Fibroblast of the aortic adventitia (primary cell): Measurements from ENCODE around the gene UBE3C. TPM values are rescaled to one million over a fixed set of nuclear protein-coding genes. Genes with fewer than 3 reads are reported as not detected.

Experiments
- DNase-seq: peaks from one replicate; pipeline ENCODE4 v3.0.0-alpha.2; 2010; ENCODE audit warnings: low read depth
- H3K4me3 ChIP-seq: 2 replicates; pipeline ENCODE4 v1.5.1; 2011; ENCODE audit warnings: low read depth, mild to moderate bottlenecking, control low read depth, low read length, moderate library complexity
- total RNA-seq: library from RNA; depleted of rRNA; stranded (reverse); fragments of >200 nt; gene quantifications from 2 replicates; pipeline ENCODE4 v1.2.3, GENCODE V29; 2012; ENCODE audit warnings: low replicate concordance
- TF ChIP-seq, protein P1 (sequence below): IDR thresholded peaks from 2 replicates; pipeline ENCODE4 v1.5.1; 2011; ENCODE audit warnings: mild to moderate bottlenecking, low read length, control low read depth, inconsistent platforms; ENCODE audit not compliant: insufficient read depth

Gene UBE3C
- total RNA-seq, 1 donor = 81.3 TPM

DNA sequence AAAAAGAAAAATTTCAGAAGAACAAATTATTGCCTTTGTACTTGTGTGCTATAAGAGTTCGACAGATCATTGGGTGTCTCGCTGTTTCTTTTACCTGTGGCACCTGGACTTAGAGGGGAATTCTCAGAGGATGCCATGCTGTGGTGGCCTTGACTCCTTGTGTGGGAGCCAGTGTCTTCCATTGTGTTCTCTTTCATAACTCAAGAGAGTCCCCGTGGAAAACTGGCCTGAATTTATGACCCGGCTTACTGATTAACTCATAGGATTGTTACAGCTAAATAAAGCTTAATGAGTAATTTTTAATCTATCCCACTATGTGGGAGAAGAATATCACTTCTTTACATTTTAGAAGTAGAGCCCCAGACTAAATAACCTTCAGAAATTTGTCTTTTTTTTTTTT, 54.5 kb downstream of the UBE3C start:
- TF ChIP-seq, protein P1, sequence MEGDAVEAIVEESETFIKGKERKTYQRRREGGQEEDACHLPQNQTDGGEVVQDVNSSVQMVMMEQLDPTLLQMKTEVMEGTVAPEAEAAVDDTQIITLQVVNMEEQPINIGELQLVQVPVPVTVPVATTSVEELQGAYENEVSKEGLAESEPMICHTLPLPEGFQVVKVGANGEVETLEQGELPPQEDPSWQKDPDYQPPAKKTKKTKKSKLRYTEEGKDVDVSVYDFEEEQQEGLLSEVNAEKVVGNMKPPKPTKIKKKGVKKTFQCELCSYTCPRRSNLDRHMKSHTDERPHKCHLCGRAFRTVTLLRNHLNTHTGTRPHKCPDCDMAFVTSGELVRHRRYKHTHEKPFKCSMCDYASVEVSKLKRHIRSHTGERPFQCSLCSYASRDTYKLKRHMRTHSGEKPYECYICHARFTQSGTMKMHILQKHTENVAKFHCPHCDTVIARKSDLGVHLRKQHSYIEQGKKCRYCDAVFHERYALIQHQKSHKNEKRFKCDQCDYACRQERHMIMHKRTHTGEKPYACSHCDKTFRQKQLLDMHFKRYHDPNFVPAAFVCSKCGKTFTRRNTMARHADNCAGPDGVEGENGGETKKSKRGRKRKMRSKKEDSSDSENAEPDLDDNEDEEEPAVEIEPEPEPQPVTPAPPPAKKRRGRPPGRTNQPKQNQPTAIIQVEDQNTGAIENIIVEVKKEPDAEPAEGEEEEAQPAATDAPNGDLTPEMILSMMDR = no peak
- DNase-seq = no peak
- H3K4me3 ChIP-seq = no peak overlapping the region

DNA sequence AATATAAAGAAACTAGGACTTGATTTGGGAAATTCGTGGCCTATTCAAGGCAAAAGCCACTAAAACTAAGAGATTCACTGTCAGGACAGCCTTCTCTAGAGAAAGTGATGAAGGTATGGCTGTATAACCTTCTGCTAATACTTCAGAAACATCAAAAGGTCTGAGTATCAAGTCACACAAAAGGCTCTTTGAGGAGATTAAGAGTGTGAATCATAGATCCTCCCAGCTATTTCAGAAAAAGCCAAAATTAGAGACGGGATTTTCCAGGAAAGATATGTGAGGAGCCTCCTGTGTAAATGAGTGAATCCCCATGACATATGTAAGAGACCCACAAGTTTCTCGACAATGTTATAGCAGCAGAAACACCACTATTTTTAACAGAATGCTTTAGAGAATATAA, 56.2 kb downstream of the UBE3C start:
- no peak overlapping the region for H3K4me3 ChIP-seq
- DNase-seq = no peak
- TF ChIP-seq, protein P1 = no peak

DNA sequence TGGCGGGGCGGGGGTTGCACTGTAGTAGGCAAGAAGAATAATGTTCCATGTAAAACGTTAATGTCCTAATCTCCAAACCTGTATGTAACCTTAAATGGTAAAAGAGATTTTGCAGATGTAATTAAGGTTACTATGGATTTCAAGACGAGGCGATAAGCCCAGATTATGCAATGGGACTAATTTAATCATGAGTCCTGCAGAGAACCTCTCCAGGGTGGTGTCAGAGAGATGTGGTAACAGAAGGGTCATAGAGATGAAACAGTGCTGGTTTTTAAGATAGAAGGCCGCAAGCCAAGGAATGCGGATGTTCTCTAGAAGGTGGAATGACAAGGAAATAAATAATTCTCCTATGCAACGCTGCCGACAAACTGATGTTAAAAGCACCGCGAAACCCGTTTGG, 57.1 kb downstream of the UBE3C start:
- no peak for DNase-seq
- H3K4me3 ChIP-seq = no peak overlapping the region
- TF ChIP-seq, protein P1 = no peak

DNA sequence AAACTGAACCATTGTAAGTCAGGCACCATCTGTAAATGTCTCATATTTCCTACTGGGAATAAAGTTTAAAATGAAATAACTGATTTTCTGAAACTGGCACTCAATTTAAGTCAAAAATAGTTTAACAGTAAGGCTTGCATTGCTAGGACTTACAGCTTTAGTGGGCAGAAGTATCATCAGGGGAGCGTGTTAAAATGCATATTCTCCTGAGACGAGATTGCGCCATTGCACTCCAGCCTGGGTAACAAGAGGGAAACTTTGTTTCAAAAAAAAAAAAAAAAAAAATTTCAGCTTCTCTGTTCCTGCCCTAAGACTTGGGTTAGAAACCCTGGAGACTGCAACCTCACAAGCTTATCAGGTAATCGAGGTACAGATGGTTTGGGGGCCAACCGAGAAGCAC, 65.4 kb downstream of the UBE3C start:
- no peak overlapping the region for H3K4me3 ChIP-seq
- DNase-seq = no peak
- TF ChIP-seq, protein P1 = no peak

DNA sequence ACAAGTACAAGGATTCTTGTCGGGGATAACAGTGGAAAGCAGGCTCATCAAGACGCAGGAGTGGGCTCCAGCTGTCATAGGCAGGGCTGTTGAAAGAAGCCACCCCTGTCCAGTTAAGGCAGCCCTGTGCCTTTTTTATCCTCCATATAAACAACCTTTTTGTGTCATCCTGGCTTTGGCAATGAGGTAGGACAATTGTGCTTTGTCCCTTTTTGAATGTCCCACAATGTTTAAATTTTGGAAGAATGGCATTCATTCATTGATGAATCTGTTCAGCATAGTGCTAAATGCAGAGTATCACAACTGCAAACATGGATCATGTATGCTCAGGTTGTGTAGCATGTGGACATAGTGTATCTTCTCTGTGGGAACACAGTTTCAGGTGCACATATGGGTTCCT, 66.7 kb downstream of the UBE3C start:
- no peak overlapping the region for H3K4me3 ChIP-seq
- TF ChIP-seq, protein P1 = no peak
- no peak for DNase-seq

DNA sequence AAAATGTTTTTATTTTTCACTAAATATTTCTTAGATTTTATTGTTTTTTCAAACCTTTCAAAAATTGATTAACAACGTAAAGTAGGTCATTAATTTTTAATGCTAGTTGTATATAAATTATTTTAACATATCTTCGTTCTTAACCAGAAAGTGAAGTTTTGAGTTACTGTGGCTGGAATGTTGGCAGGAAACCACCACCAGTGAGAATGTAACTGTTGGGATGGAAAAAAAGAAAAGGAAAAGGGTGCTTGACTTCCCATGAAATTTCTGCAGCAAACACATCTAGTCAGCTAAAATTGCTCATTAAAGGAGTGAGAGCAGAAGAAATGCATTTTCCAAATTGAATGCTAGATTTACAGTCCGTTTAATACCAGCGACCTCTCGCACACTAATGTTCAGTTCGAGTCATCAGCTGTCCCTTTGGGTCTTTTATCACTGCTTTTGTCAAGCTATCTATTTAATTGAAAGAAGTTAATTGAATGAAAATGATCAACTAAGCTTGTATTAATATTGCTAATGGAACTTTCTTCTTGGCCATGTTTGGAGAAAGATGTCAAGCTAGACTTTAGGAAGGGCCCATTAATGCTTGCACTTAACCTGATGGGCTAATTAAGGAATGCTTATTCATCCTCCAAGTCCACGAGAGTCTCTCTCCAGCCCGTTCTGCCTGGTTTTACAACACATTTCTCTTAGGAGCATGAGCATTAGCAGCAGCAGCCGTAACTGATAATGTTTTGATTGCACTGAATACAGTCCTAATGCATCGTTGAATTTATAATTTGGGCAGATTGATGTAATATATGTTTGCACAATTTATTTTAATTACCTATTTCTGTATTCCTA, 70.1 kb downstream of the UBE3C start:
- H3K4me3 ChIP-seq = no peak overlapping the region
- no peak for DNase-seq
- TF ChIP-seq, protein P1 = no peak
